Small intestine (tissue), 7 donors: ENCODE results near the gene DDA1. TPM values are rescaled to one million over a fixed set of nuclear protein-coding genes. Genes with fewer than 3 reads are reported as not detected.

Experiments used
- DNase-seq, 2 donors: peaks; one replicate each; pipeline versions ENCODE4 v3.0.0 to v3.0.0-alpha.2; 2013
- FAIRE-seq: peaks from 2 replicates; lab custom pipeline; 2012; peaks lifted over from hg19 to GRCh38; lab: Jason Lieb, UNC
- H3K27ac ChIP-seq, 3 donors: one replicate each; pipeline ENCODE4 v1.5.1; 2013; ENCODE audit warnings: low read length in 2 of 3, mild to moderate bottlenecking in 2 of 3, control low read depth in 1 of 3, inconsistent platforms in 1 of 3, low read depth in 1 of 3, moderate library complexity in 1 of 3
- H3K27me3 ChIP-seq, 3 donors: one replicate each; pipeline ENCODE4 v1.6.1; 2013; ENCODE audit warnings: low read length in 3 of 3, inconsistent platforms in 1 of 3; ENCODE audit not compliant: control insufficient read depth in 3 of 3, insufficient read depth in 3 of 3
- H3K36me3 ChIP-seq, 3 donors: one replicate each; pipeline ENCODE4 v1.6.1; 2013; ENCODE audit warnings: low read length in 3 of 3, inconsistent platforms in 1 of 3, low read depth in 1 of 3, mild to moderate bottlenecking in 1 of 3, moderate library complexity in 1 of 3; ENCODE audit not compliant: control insufficient read depth in 3 of 3, insufficient read depth in 2 of 3
- H3K4me1 ChIP-seq, 3 donors: one replicate each; pipeline ENCODE4 v1.6.1; 2013; ENCODE audit warnings: low read length in 2 of 3, inconsistent platforms in 1 of 3, low read depth in 1 of 3, mild to moderate bottlenecking in 1 of 3, moderate library complexity in 1 of 3; ENCODE audit not compliant: control insufficient read depth in 3 of 3, insufficient read depth in 2 of 3
- H3K4me3 ChIP-seq, 3 donors: one replicate each; pipeline ENCODE4 v1.5.1; 2013; ENCODE audit warnings: low read length in 3 of 3, control low read depth in 1 of 3, inconsistent platforms in 1 of 3, low read depth in 1 of 3, mild to moderate bottlenecking in 1 of 3, moderate library complexity in 1 of 3
- H3K9me3 ChIP-seq, 2 donors: one replicate each; pipeline ENCODE4 v1.6.1; 2013; ENCODE audit warnings: low read depth in 1 of 2, low read length in 1 of 2; ENCODE audit not compliant: control insufficient read depth in 2 of 2, insufficient read depth in 1 of 2
- WGBS, 3 donors: extraction: QIAGEN DNeasy Blood & Tissue Kit; methylation state at CpG; one replicate each; pipeline ENCODE4 v1.1.7; 2013; 5-methylcytosine and 5-hydroxymethylcytosine counted together
- polyA plus RNA-seq, 4 donors: library from polyadenylated mRNA; stranded (reverse) in 3 of 4; unstranded in 1 of 4; fragments of 200-250 nt in 3 of 4; fragments of 120-200 nt in 1 of 4; gene quantifications; one replicate each; pipeline versions ENCODE4 v1.2.1 to v1.2.3, GENCODE V29; 2013
- donor health status: healthy with polysubstance abuse.
- donor health status: control.
- donor health status: control.
- donor health status: Bipolar disorder and iron deficiency.
- donor health status: healthy.

Gene DDA1
- polyA plus RNA-seq, 4 donors, result 29.4 to 57.5 (median 48.9) TPM

GRCh38 chr19:17347877-17348276 is 38.5 kb downstream of the DDA1 start:
- Histone ChIP-seq H3K4me1 (peaks cover 0 to 2% (median 0%) of the 10 kb centered on the region in 3 donors), H3K4me3 (no peak overlapping the region), H3K27ac (peak overlapping the region in 1 of 3 donors; percentile 52), H3K9me3 (no peaks in the 10 kb centered on the region), H3K27me3 (peaks cover 0 to 12% (median 0%) of the 10 kb centered on the region in 3 donors), H3K36me3 (no peaks in the 10 kb centered on the region)
- WGBS, 3 donors, result 58 to 63% (median 59%) methylated on average over 2 of the region's 2 CpGs
- FAIRE-seq (no peak), DNase-seq (no peak)

GRCh38 chr19:17348700-17349099 is 39.3 kb downstream of the DDA1 start:
- H3K27me3 ChIP-seq, result peaks cover 0 to 12% (median 0%) of the 10 kb centered on the region in 3 donors
- H3K4me1 ChIP-seq, result peaks cover 0 to 2% (median 0%) of the 10 kb centered on the region in 3 donors
- no peaks in the 10 kb centered on the region for H3K9me3 ChIP-seq
- FAIRE-seq (no peak), DNase-seq (peak in 1 of 2 donors; percentile 38)
- no peak overlapping the region for H3K4me3 ChIP-seq
- 6 to 22% (median 8%) methylated on average over 12 of the region's 12 CpGs for WGBS, 3 donors
- H3K27ac ChIP-seq, result peak overlapping the region in 1 of 3 donors; percentile 76
- H3K36me3 ChIP-seq, result no peaks in the 10 kb centered on the region

GRCh38 chr19:17351815-17352435 is 42.6 kb downstream of the DDA1 start:
- no peaks in the 10 kb centered on the region for H3K36me3 ChIP-seq
- no peaks in the 10 kb centered on the region for H3K9me3 ChIP-seq
- DNase-seq (no peak), FAIRE-seq (no peak)
- peaks cover 0 to 2% (median 0%) of the 10 kb centered on the region in 3 donors for H3K4me1 ChIP-seq
- peaks cover 0 to 12% (median 0%) of the 10 kb centered on the region in 3 donors for H3K27me3 ChIP-seq
- H3K4me3 ChIP-seq, result no peak overlapping the region
- no peak overlapping the region for H3K27ac ChIP-seq
- 89 to 93% (median 90%) methylated on average over 39 to 45 of the region's 45 CpGs for WGBS, 3 donors

GRCh38 chr19:17352608-17353280 is 43.4 kb downstream of the DDA1 start:
- H3K4me3 ChIP-seq, result no peak overlapping the region
- no peaks in the 10 kb centered on the region for H3K36me3 ChIP-seq
- DNase-seq (no peak), FAIRE-seq (no peak)
- 34 to 42% (median 37%) methylated on average over 14 of the region's 14 CpGs for WGBS, 3 donors
- no peaks in the 10 kb centered on the region for H3K4me1 ChIP-seq
- peaks cover 0 to 12% (median 0%) of the 10 kb centered on the region in 3 donors for H3K27me3 ChIP-seq
- no peaks in the 10 kb centered on the region for H3K9me3 ChIP-seq
- no peak overlapping the region for H3K27ac ChIP-seq

GRCh38 chr19:17353386-17353785 is 44.0 kb downstream of the DDA1 start:
- FAIRE-seq, result no peak
- 67 to 77% (median 69%) methylated on average over 8 of the region's 8 CpGs for WGBS, 3 donors
- Histone ChIP-seq H3K27ac (no peak overlapping the region), H3K27me3 (peaks cover 0 to 9% (median 0%) of the 10 kb centered on the region in 3 donors), H3K36me3 (no peaks in the 10 kb centered on the region), H3K4me1 (no peaks in the 10 kb centered on the region), H3K4me3 (no peak overlapping the region), H3K9me3 (no peaks in the 10 kb centered on the region)
- DNase-seq, result no peak

- Histone ChIP-seq H3K9me3 (no peaks in the 10 kb centered on the region), H3K27me3 (no peaks in the 10 kb centered on the region), H3K4me3 (no peak overlapping the region), H3K4me1 (no peaks in the 10 kb centered on the region), H3K36me3 (no peaks in the 10 kb centered on the region), H3K27ac (no peak overlapping the region)
- 76 to 86% (median 79%) methylated on average over 7 of the region's 7 CpGs for WGBS, 3 donors
- DNase-seq (no peak), FAIRE-seq (no peak)
Measured at GRCh38 chr19:17357078-17357666, 47.8 kb downstream of the DDA1 start.

- FAIRE-seq (no peak), DNase-seq (no peak)
- Histone ChIP-seq H3K27ac (no peak overlapping the region), H3K9me3 (no peaks in the 10 kb centered on the region), H3K27me3 (no peaks in the 10 kb centered on the region), H3K4me3 (no peak overlapping the region), H3K4me1 (no peaks in the 10 kb centered on the region), H3K36me3 (no peaks in the 10 kb centered on the region)
- WGBS, 3 donors, result 37 to 56% (median 44%) methylated on average over 11 of the region's 11 CpGs
Measured at GRCh38 chr19:17357724-17358123, 48.4 kb downstream of the DDA1 start.

- DNase-seq (no peak), FAIRE-seq (no peak)
- no peaks in the 10 kb centered on the region for H3K9me3 ChIP-seq
- no peak overlapping the region for H3K27ac ChIP-seq
- H3K27me3 ChIP-seq, result no peaks in the 10 kb centered on the region
- WGBS, 3 donors, result 74 to 79% (median 77%) methylated on average over 6 to 7 of the region's 7 CpGs
- H3K4me1 ChIP-seq, result no peaks in the 10 kb centered on the region
- H3K4me3 ChIP-seq, result no peak overlapping the region
- H3K36me3 ChIP-seq, result no peaks in the 10 kb centered on the region
Measured at GRCh38 chr19:17358395-17358794, 49.0 kb downstream of the DDA1 start.
